Uterus (tissue), 2 donors: ENCODE data around the gene CDKAL1.

ENCODE experiments used
- POLR2A ChIP-seq, 2 donors: fragments of 450-650 bp; IDR thresholded peaks; one replicate each; pipeline ENCODE4 v1.6.1; 2016; ENCODE audit warnings: antibody characterized with exemption in 2 of 2, mild to moderate bottlenecking in 1 of 2, moderate library complexity in 1 of 2
- TF ChIP-seq, protein P1 (sequence below), 4 experiments: fragments of 200-600 bp in 2 of 4; fragments of 450-650 bp in 2 of 4; sonication (generic) in 2 of 4; IDR thresholded peaks; one replicate each; pipeline ENCODE4 v1.5.1; 2016 to 2019; ENCODE audit warnings: antibody characterized with exemption in 4 of 4, mild to moderate bottlenecking in 2 of 4, moderate library complexity in 1 of 4

DNA sequence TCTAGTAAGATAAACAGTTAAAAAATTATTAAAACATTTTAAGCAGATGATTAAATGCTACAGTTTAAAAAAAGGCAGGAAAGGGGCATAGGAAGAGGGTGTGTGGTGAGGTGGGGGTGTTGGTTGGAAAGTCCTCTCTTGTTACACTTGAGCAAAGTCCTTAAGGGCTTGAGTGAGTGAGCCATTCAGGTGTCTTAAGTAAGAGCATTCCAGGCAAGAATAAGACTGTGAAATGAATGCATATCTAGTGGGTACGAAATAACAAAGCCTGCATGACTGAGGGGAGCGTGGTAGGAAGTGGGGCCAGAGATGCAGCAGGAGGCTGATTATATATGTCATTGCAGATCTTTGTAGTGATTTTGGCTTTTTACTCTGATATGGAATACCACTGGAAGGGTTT, 5.1 kb downstream of the CDKAL1 start:
- TF ChIP-seq, protein P1, sequence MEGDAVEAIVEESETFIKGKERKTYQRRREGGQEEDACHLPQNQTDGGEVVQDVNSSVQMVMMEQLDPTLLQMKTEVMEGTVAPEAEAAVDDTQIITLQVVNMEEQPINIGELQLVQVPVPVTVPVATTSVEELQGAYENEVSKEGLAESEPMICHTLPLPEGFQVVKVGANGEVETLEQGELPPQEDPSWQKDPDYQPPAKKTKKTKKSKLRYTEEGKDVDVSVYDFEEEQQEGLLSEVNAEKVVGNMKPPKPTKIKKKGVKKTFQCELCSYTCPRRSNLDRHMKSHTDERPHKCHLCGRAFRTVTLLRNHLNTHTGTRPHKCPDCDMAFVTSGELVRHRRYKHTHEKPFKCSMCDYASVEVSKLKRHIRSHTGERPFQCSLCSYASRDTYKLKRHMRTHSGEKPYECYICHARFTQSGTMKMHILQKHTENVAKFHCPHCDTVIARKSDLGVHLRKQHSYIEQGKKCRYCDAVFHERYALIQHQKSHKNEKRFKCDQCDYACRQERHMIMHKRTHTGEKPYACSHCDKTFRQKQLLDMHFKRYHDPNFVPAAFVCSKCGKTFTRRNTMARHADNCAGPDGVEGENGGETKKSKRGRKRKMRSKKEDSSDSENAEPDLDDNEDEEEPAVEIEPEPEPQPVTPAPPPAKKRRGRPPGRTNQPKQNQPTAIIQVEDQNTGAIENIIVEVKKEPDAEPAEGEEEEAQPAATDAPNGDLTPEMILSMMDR (IDR thresholded peaks at IDR 0.05) = no peak
- TF ChIP-seq POLR2A (IDR thresholded peaks at IDR 0.05) = no peak
